IPS-18c (cell line): ENCODE results near the gene CACFD1.

ENCODE experiments used
- H3K4me3 ChIP-seq: 2 replicates; pipeline ENCODE4 v1.7.0; 2013; ENCODE audit warnings: low read depth, mild to moderate bottlenecking, low read length, moderate library complexity; ENCODE audit not compliant: insufficient read depth
- H3K9me3 ChIP-seq: one replicate; pipeline ENCODE4 v1.6.1; 2013; ENCODE audit warnings: mild to moderate bottlenecking, low read length, moderate library complexity; ENCODE audit not compliant: control insufficient read depth, insufficient read depth

The CACFD1 gene

DNA sequence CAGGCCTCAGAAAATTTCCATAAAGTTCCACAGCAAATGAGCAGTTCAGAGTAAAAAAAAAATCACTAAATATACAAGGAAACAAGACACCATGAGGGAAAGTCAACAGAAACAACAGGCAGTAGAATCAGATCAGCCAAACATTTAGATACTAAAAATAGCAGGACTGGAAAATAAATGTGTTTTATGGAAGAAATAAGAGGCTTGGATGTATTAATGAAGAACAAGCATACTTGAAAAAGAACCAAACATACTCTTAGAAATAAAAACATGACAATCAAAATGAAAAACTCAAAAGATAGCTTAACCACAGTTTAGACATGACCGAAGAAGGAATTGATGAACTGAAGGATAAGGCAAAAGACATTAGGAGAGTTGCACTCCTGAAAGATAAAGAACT is 42.3 kb downstream of the CACFD1 start:
- no peak overlapping the region for H3K4me3 ChIP-seq
- no peaks in the 10 kb centered on the region for H3K9me3 ChIP-seq

- H3K9me3 ChIP-seq: no peaks in the 10 kb centered on the region
Measured at GRCh38 chr9:133505186-133505830, 45.5 kb downstream of the CACFD1 start.

DNA sequence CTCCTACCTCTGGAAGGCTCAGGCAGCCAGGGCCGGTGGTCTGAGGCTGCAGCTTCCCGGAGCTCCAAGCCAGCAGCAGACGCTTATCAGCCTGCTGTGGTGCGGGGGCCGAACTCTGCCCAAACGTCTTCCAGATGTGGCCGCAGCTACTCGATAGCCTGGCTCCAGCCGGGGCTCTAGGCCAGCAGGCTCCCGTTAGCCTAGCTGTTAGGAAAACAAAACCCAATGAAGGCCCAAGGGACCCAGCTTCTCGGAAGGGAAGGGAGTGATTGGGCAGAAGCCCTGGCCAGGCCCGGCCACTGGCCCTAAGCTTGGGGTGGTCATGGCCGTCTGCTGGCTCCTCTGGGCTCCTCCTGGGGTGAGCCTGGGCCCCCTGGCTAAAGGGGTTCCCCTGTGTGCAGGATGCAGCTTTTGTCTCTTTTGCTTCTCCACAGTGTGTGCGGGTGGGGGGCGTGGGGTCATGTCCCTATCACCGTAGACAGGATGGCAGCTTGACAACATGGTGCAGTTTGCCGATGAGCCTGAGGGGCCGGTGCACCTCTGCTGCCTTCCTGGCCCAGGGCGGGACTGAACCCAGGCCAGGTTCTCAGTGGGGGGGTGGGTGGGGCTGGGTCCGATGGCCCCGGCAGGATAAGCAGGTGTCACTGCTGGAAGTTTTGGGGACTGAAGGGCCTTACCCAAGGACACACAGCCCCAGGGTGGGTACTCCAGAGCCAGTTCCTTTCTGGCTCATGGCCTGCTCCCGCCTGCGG is 46.3 kb downstream of the CACFD1 start:
- peaks cover 2% of the 10 kb centered on the region for H3K9me3 ChIP-seq

More at GRCh38 chr9:133505186-133505830, 45.5 kb downstream of the CACFD1 start:
- no peak overlapping the region for H3K4me3 ChIP-seq

DNA sequence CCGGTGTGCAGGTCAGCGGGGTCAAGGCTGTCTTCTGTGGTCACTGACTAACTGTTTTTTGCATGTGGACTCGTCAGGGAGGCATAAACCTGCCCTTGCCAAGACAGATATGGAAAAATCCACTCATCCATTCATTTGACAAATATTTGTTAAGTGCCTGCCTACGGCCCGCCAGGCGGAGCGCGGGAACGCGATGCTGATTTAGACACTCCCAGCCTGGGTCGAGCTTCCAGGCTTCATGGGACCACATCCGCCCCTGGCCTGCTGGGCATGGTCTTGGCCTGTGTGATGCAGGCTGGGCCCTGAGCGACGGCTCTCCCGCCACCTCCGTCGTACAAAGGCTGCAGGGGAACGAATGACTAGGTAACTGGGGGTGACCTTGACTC is 46.9 kb downstream of the CACFD1 start:
- Histone ChIP-seq H3K9me3 (peaks cover 2% of the 10 kb centered on the region), H3K4me3 (no peak overlapping the region)

More for the DNA sequence above, 46.3 kb downstream of the CACFD1 start:
- no peak overlapping the region for H3K4me3 ChIP-seq

GRCh38 chr9:133507246-133507965 is 47.6 kb downstream of the CACFD1 start:
- H3K9me3 ChIP-seq: peaks cover 2% of the 10 kb centered on the region

DNA sequence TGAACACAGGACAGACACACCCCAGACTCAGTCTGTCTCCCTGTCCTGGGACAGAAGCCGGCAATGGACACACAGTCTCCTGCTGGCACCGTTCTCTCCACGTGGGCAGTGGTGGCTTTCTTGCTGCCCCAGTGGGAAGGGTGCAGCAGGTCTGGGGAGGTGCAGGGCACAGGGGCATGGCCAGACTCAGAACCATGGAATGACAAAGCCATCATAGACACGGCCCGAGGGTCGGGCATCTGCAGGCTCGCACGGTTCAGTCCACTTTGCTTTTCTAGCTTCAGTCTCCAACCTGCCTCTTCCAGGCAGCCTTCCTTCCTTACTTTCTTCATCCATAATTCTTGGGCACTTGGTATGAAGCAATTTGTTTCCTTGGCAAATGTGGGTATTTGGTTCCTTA is 48.3 kb downstream of the CACFD1 start:
- Histone ChIP-seq H3K9me3 (peaks cover 2% of the 10 kb centered on the region), H3K4me3 (no peak overlapping the region)

More at GRCh38 chr9:133507246-133507965, 47.6 kb downstream of the CACFD1 start:
- no peak overlapping the region for H3K4me3 ChIP-seq

DNA sequence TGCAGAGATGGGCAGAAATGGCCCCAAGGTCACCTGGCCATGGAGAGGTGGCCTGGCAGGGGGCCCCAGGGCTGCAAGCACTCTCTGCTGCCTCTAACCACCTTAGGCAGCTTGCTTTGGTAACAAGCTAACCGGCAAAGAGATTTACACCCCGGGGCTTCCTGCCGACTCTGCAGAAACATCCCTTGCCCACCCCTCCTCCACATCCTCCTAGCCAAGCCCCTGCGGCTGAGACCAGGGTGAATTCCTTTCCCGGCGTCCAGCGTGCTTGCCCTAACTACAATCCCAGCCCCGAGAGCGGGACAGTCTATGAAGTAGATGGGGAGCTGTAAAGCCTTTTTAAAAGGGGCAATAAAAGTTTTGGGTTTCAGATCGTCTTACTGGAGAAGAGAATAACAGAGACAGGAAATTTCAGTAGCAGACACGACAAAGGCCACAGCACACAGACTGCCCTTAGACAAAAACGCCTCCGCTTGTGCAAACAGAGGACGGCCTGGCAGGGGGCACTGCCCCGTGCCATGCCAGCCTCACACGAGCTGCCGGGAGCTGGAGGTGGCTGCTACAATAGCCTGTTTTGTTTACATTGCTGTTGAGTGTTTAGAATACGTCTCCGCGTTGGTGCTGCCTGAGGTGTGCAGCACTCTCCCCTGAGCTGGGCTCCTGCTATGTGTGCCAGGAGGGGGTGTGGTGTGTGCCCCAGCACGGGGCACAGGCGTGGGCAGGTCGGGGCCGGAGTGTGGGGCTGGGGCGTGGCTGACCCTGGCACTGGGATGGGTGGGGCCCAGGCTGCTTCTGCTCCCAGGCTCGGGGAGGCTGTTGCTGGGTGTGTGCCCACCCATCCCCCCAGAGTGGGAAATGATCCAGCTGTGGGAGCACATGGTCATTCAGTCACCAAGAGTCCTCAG is 49.7 kb downstream of the CACFD1 start:
- H3K9me3 ChIP-seq: peaks cover 2% of the 10 kb centered on the region
- H3K4me3 ChIP-seq: no peak overlapping the region

GRCh38 chr9:133510926-133511505 is 51.2 kb downstream of the CACFD1 start:
- peaks cover 2% of the 10 kb centered on the region for H3K9me3 ChIP-seq
- no peak overlapping the region for H3K4me3 ChIP-seq

DNA sequence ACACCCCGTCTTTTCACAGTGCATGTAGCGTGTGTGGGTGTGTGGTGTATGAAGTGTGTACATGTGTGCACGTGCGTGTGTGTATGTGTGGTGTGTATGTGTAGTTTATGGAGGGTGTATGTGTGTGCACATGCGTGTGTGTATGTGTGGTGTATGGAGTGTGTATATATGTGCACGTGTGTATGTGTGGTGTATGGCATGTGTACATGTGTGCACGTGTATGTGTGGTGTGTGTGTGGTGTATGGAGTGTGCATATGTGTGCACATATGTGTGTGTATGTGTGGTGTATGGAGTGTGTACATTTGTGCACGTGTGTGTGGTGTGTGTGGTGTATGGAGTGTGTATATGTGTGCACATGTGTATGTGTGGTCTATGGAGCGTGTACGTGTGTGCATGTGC is 51.8 kb downstream of the CACFD1 start:
- H3K9me3 ChIP-seq: peaks cover 2% of the 10 kb centered on the region

GRCh38 chr9:133512253-133513213 is 52.8 kb downstream of the CACFD1 start:
- Histone ChIP-seq H3K9me3 (peaks cover 2% of the 10 kb centered on the region), H3K4me3 (no peak overlapping the region)

More for the DNA sequence above, 51.8 kb downstream of the CACFD1 start:
- H3K4me3 ChIP-seq: no peak overlapping the region

DNA sequence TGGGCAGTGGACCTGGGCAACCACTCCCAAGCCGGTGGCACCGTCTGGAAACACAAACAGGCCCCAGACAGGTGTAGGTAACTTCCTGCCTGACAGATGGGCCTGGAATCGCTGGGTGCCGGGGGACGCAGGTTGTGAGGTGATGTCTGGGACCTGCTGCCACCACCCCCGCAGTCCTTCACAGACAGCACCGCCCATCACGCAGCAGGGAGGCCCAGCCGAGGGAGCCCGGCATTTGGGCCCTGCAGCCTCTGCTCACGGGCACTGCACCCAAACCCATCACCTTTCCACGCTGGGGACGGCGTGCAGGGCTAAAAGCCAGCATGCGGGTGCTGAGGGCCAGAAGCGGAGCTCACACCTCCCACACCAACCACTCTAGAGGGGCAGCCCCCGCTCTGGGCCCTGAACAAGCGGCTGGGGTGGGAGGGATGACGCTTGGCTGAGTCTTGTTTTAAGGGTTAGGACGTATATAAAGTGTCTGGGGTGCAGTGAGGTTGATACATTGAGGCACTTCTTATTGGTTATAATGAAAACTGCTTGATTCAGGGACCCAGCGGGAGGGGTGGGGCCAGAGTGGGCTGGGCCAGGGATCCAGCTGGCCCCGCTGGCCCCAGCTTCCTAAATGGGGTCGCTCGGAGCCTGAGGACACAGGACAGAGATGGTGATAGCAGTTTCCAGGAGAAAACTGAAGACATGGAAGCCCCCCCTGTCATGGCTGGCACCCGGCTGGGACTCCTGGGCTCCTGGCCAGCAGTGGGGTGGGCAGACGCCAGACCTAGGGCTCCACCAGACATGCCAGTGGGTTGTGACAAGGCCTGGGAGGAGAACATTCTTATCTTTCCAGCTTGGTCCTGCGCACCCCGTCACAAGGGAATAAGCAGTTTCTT is 53.7 kb downstream of the CACFD1 start:
- H3K4me3 ChIP-seq: no peak overlapping the region
- H3K9me3 ChIP-seq: peaks cover 2% of the 10 kb centered on the region

GRCh38 chr9:133514460-133515239 is 54.9 kb downstream of the CACFD1 start:
- Histone ChIP-seq H3K4me3 (no peak overlapping the region), H3K9me3 (peaks cover 2% of the 10 kb centered on the region)

GRCh38 chr9:133515240-133515610 is 55.4 kb downstream of the CACFD1 start:
- no peak overlapping the region for H3K4me3 ChIP-seq
- peaks cover 2% of the 10 kb centered on the region for H3K9me3 ChIP-seq

DNA sequence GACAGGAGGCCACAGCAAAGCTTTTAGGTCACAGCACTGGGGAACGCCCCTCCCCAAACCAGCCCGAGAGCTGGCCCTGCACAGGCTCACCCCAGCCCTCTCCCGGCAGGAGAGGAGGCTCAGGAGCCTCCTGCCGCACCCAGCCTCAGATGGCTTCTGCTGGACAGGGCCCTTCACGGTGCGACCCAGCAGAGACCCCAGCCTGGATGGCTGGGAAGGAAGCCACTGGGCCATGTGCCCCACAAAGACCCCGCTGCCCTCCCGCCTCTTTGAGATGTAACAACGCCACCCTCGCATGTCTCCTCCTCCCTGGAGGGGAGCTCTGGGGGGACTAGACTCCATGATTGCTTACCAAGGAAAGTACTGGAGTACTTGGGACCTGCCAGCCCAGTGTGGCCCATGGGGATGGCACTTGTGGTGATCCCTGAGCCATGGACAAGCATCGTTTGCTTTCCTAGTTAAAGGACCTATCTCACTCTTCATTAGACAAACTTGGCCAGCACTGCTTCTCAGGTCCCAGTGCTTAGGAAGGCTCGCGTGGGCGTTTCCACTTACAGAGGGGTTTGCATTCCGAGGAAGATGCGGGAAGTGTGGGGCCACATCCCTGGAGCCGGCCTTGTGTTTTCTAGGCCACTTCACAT is 56.0 kb downstream of the CACFD1 start:
- no peak overlapping the region for H3K4me3 ChIP-seq

More for the DNA sequence above, 56.0 kb downstream of the CACFD1 start:
- H3K9me3 ChIP-seq: peaks cover 2% of the 10 kb centered on the region
